ENCODE measurements around the gene LIPG.
A peak's percentile ranks its signal among the peaks of the same experiment; 100 is the strongest.

Gene LIPG

GRCh38 chr18:49608366-49609255 is 46.8 kb downstream of the LIPG start (continued):
- TF ChIP-seq ZNF335 (tag by site-specific recombination; conservative IDR thresholded peaks at IDR 0.05) (peak; percentile 33; the same call in 1 of the 2 replicates), KLF9 (tag by site-specific recombination; IDR thresholded peaks at IDR 0.05; ENCODE audit: low read depth) (no peak), ZNF391 (tag by site-specific recombination; IDR thresholded peaks at IDR 0.05; ENCODE audit: borderline replicate concordance, low read depth) (no peak), ZNF26 (tag by site-specific recombination; IDR thresholded peaks at IDR 0.05) (no peak), SCRT1 (tag by site-specific recombination; IDR thresholded peaks at IDR 0.05; ENCODE audit: borderline replicate concordance) (no peak), ZNF223 (tag by site-specific recombination; IDR thresholded peaks at IDR 0.05) (no peak), ZEB2 (tag by site-specific recombination; IDR thresholded peaks at IDR 0.05) (0 out of 2 replicates have a peak, but pooled peaks have one; percentile 4), ZNF23 (tag by site-specific recombination; IDR thresholded peaks at IDR 0.05; ENCODE audit: borderline replicate concordance) (no peak), ZNF629 (tag by site-specific recombination; IDR thresholded peaks at IDR 0.05) (no peak), ZIC2 (tag by site-specific recombination; IDR thresholded peaks at IDR 0.05) (no peak), ZNF157 (tag by site-specific recombination; IDR thresholded peaks at IDR 0.05) (no peak), HOXC10 (CRISPR knock-in tag; IDR thresholded peaks at IDR 0.05) (no peak), ZNF394 (tag by site-specific recombination; IDR thresholded peaks at IDR 0.05; ENCODE audit: borderline replicate concordance) (no peak), ZNF423 (tag by site-specific recombination; IDR thresholded peaks at IDR 0.05) (no peak), ZNF341 (tag by site-specific recombination; IDR thresholded peaks at IDR 0.05; ENCODE audit: low read depth) (no peak), ZNF837 (tag by site-specific recombination; IDR thresholded peaks at IDR 0.05) (no peak), ZNF510 (tag by site-specific recombination; IDR thresholded peaks at IDR 0.05; ENCODE audit: insufficient replicate concordance) (no peak), ZBTB1 (tag by site-specific recombination; IDR thresholded peaks at IDR 0.05) (no peak), ZNF555 (tag by site-specific recombination; conservative IDR thresholded peaks at IDR 0.05) (no peak)
- TF ChIP-seq, protein P1, sequence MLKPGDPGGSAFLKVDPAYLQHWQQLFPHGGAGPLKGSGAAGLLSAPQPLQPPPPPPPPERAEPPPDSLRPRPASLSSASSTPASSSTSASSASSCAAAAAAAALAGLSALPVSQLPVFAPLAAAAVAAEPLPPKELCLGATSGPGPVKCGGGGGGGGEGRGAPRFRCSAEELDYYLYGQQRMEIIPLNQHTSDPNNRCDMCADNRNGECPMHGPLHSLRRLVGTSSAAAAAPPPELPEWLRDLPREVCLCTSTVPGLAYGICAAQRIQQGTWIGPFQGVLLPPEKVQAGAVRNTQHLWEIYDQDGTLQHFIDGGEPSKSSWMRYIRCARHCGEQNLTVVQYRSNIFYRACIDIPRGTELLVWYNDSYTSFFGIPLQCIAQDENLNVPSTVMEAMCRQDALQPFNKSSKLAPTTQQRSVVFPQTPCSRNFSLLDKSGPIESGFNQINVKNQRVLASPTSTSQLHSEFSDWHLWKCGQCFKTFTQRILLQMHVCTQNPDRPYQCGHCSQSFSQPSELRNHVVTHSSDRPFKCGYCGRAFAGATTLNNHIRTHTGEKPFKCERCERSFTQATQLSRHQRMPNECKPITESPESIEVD (tag by site-specific recombination; IDR thresholded peaks at IDR 0.05): no peak

- peaks cover 18% of the 10 kb centered on the region for H3K4me1 ChIP-seq (ENCODE audit: control insufficient read depth, insufficient read depth, low read length)
- POLR2A ChIA-PET: interaction anchor here (1.1 kb wide), 1 partner anchor 12 kb away, joined by 3 read pairs; no protein-coding TSS in a partner anchor
- no peak overlapping the region for H3K27ac ChIP-seq (ENCODE audit: extremely low read depth, low read depth, low read length)
- H3K9me3 ChIP-seq (ENCODE audit: control insufficient read depth, insufficient read depth, low read depth, low read length): no peaks in the 10 kb centered on the region
- no peaks in the 10 kb centered on the region for H3K36me3 ChIP-seq (ENCODE audit: control insufficient read depth in 2 of 2, insufficient read depth in 1 of 2, low read length in 2 of 2)
- CTCF ChIA-PET: interaction anchor here (0.6 to 1.6 kb wide), 5 partner anchors 9 to 249 kb away, joined by 3 to 6 read pairs (median 3); no protein-coding TSS in a partner anchor
- H3K4me3 ChIP-seq (ENCODE audit: low read depth, low read length): no peak overlapping the region
- TF ChIP-seq BCL11A (tag by site-specific recombination; IDR thresholded peaks at IDR 0.05; ENCODE audit: low read depth): peak; percentile 74; the same call in 1 of the 2 replicates
- TF ChIP-seq ZNF423 (tag by site-specific recombination; IDR thresholded peaks at IDR 0.05): 0 out of 2 replicates have a peak, but pooled peaks have one; percentile 47
- peak; percentile 14; the same call in 1 of the 2 replicates for TF ChIP-seq OSR2 (tag by site-specific recombination; IDR thresholded peaks at IDR 0.05)
- no peak for TF ChIP-seq ZNF660 (tag by site-specific recombination; IDR thresholded peaks at IDR 0.05)
- TF ChIP-seq GLIS1 (tag by site-specific recombination; IDR thresholded peaks at IDR 0.05): peak; percentile 16; the same call in 1 of the 2 replicates
- TF ChIP-seq, protein P2, sequence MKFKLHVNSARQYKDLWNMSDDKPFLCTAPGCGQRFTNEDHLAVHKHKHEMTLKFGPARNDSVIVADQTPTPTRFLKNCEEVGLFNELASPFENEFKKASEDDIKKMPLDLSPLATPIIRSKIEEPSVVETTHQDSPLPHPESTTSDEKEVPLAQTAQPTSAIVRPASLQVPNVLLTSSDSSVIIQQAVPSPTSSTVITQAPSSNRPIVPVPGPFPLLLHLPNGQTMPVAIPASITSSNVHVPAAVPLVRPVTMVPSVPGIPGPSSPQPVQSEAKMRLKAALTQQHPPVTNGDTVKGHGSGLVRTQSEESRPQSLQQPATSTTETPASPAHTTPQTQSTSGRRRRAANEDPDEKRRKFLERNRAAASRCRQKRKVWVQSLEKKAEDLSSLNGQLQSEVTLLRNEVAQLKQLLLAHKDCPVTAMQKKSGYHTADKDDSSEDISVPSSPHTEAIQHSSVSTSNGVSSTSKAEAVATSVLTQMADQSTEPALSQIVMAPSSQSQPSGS (tag by site-specific recombination; IDR thresholded peaks at IDR 0.05; ENCODE audit: low read depth): peak; percentile 45
- TF ChIP-seq, protein P3, sequence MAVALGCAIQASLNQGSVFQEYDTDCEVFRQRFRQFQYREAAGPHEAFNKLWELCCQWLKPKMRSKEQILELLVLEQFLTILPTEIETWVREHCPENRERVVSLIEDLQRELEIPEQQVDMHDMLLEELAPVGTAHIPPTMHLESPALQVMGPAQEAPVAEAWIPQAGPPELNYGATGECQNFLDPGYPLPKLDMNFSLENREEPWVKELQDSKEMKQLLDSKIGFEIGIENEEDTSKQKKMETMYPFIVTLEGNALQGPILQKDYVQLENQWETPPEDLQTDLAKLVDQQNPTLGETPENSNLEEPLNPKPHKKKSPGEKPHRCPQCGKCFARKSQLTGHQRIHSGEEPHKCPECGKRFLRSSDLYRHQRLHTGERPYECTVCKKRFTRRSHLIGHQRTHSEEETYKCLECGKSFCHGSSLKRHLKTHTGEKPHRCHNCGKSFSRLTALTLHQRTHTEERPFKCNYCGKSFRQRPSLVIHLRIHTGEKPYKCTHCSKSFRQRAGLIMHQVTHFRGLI (tag by site-specific recombination; IDR thresholded peaks at IDR 0.05): no peak
- 0 out of 2 replicates have a peak, but pooled peaks have one; percentile 29 for TF ChIP-seq ZNF366 (tag by site-specific recombination; conservative IDR thresholded peaks at IDR 0.05)
Measured at GRCh38 chr18:49609256-49610021, 47.6 kb downstream of the LIPG start.
